Measurements from ENCODE around the gene ACP7.
"Not testable (repeated sequence)": the region's sequence is repeated elsewhere in the genome, so short reads cannot be mapped to it uniquely, and the experiment has no call there.

Gene ACP7

DNA sequence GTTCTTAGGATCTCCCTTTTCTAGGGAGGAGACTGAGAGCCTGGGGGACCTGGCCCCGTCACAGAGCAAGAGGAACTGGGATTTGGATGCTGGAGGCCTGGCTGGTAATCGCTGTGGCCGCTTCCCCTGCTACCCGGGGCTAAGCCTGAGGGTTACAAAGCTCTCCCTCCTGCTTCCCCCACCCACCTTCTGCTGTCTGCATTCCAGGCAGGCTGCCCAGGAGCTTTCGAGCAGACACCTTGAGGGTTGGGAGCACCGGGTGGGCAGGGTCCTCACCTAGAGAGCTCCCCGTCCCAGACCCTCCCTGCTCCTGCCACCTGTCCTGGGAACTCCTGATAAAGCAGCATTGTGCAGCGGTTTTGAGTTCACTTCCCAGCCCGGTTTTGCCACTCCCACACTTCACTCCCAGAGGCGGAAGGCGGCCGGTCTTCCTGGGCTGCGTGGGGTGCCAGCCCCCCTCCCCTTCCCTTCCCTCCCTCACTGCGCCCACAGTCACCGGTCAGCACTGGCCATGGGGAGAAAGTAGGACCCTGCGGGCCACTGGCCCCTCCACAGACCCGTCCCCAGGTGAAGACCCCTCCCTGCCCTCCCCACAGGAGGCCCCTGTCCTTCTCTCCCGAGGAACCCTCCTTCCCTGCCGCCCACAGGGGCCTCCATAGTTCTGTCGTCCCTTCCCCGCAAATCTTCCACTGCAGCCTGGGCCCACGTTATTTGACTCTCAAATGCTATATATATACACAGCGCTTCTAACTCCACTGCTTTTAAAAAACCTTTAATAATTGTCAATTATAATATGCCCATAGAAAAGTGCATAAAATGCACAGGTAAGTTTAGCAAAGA is 49.5 kb downstream of the ACP7 start:
- DNase-seq, result no peak

DNA sequence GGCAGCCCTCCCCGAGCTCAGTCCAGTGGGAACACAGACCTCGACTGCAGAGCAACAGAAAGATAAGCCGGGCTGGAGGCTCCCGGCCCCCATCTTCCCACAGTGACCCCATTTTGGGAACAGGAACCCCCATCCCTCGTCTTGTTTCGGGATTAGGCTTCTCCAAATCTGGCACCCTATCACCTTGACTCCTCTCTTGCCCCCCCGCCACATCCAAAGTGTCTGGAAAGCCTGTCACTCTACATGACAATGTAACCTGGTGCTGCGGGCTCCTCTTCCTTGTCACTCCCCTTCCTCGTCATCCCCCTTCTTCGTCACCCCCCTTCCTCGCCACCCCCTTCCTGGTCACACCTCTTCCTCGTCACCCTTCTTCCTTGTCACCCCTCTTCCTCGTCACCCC is 51.5 kb downstream of the ACP7 start:
- no peak for DNase-seq

DNA sequence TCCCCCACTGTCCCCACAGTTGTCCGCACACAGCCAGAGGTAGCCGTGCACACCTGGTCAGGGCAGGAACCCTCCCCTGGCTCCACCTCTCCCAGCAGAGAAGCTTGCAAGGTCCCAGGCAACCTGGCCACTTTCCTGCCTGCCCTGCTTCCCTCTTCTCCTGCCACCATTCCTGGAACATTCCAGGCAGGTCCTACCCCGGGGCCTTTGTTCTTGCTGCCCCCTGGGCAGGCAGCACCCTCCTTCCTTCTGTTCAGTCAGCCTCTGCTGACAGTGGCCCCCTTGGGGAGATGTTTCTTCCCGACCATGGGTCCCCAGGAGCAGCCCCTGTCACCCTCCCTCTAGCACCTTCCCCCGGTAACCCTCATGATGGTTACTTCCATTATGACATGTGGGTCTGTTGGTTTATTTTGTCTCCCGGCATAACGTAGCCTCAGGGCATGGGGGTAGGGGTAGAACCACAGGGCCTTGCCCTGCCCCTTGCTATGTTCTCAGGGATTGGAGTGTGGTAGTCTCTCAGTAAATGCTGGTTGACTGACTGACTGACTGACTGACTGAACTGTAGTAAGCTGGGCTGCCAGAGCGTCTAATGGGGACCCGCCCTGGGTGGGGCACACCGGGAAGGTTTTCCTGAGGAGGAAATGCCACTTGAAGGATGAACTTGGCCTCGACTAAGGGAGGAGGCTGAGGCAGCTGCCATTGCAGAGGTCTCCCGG is 52.2 kb downstream of the ACP7 start:
- no peak for DNase-seq

DNA sequence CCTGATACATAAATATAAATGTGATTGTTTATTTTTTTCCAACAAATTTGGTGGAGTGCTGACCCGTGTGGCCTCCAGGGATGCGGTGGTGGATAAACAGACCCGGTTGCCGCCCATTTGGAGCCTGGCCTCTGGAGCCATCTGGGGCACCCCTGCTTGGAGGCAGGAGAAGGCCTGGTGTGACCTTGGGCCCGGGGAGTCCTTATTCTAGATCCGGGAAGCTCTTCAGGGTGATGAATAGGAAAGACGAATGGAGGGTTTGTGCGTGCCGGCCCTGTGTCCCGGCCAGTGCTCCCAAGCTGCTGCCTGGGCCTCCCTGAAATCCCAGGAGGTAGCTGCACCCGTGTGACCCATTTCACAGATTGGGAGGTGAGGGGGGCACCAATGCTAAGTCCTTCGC is 53.0 kb downstream of the ACP7 start:
- DNase-seq, result no peak

DNA sequence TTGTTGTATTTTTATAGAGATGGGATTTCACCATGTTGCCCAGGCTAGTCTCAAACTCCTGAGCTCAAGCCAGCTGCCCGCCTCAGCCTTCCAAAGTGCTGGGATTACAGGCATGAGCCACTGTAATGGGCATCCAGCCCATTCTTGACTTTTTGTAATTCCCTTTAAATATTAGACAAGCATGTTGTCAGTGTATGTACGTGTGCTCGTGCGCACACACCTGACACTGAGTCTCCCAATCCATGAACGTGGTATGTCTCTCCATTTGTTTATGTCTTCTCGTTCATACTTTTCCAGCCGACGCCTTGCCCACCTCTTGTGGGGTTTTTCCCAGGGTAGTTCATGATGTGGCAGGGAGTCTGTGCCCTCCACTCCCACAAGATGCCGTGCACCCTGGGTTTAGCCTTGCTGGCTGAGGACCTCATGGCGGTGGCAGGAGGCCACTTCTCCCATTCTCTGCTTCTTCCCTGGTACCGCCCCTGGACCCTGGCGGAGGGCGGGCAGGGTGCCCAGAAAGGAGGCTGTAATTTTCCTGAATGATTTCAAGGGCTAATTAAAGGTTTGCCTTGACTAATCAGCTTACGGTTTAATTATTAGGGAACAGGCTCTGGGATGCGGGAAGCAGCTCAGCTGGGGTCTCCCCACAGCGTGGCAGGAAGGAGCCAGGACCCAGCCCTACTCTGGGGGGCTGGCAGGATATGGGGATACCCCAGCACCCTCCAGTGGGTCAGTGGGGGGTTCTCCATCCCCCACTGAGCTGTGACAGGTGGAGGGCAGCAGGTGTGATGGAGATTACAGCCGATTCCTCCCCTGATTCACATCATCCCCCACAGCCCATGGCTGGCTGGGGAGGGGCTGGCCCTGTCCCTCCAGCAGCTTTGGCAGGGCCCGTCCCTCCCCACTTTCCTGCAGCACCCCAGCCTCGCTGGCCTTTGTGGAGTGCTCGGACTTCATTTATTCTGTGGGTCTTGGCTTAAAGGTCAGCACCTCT is 54.3 kb downstream of the ACP7 start:
- no peak for DNase-seq

DNA sequence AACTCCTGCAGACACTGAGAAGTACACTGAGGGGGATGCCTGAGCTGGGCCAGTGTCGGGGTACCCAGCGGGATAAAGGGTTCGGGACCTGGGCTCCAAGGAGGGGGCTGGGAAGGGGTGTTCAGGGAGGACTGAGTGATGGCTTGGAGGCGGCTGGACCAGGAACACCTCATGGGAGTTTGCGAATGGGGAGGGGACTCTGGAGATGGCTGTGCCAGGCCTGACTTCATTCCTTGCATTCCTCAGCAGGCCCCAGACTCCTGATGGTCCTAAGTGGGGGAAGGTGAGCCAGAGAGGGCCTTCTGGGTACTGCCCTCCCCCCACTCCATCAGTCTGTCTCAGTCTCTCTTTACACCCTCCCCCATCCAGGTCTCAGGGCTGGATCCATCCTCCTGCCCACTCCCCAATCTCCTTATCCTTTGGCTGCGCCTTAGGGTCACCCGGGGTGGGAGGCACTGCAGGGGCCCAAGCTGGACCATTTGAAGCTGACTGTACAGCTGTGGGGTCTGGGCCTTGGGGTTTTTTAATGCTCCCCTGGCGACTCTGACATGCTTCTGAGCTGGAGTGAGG is 55.2 kb downstream of the ACP7 start:
- DNase-seq, result no peak

DNA sequence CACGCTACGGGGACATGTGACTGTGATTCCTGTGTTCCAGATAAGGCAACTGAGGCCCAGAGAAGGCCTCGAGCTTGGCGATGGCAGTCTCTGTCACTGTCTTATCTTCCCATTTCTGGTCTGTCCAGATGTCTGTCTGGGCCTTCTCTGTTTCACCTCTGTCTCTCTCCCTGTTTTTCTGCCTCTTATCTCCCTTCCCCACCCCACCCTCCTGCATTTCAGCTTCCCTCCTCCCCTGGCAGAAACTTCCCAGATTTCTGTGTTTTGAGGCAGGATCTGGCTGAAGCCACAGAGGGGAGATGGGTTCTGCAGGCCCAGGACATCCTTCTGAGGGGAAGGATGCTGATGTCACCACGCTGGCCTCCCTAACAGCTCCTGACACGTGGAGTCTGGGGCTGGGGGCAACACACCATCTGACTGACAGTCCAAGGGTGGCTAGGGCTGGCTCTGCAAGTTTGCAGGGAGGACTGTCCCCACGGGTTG is 55.8 kb downstream of the ACP7 start:
- no peak for DNase-seq

DNA sequence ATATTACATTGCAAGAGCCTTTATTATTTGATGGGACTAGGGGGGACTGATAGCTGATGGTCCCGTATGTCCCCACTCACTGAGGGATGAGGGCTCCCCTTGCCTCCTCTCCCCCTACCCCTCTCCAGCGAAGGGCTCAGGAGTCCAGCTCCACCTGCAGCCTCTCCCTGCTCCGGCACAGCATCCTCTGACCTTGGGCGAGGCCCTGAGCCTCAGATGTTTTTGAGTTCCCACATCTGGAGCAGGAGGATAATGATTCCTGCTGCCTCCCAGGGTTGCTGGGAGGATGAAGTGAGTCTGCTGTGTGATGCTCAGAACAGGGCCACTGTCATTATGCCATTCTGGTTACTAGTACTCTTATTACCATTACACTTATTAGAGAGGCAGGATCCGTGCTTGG is 56.4 kb downstream of the ACP7 start:
- DNase-seq, result no peak

DNA sequence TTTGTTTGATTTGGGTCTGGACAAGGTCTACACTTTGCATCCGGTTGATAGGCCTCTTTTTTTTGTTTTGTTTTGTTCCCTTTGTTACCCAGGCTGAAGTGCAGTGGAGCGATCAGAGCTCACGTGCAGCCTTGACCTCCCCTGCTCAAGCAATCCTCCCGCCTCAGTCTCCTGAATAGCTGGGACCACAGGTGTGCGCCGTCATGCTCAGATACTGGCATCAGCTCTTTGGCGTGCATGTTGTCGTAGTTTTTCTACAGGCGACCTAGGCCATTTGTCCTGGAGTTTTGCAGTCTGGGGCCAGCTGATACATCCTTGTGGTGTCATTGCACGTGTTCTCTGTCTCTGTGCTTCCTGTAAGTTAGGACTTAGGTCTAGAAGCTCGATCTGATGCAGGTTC is 57.8 kb downstream of the ACP7 start:
- DNase-seq, result no peak

DNA sequence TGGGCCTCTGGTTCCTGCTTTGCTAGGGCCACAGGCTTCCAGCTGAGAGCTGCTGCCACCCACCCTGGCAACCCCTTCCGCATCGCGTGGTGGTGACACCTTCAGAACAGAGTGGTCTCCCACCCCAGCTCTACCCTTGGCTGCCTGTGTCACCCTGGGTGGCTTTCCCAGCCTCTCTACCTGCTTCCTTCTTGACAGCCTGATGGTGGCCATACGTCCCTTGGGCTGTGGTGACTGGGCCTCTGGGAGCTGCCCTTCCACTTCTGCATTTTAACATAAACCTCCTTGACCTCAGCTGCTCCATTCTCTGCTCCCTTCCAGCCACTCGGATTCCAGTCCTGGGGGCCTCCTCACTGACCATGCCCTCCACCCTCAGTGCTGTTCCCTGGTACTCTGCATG is 58.5 kb downstream of the ACP7 start:
- no peak for DNase-seq

DNA sequence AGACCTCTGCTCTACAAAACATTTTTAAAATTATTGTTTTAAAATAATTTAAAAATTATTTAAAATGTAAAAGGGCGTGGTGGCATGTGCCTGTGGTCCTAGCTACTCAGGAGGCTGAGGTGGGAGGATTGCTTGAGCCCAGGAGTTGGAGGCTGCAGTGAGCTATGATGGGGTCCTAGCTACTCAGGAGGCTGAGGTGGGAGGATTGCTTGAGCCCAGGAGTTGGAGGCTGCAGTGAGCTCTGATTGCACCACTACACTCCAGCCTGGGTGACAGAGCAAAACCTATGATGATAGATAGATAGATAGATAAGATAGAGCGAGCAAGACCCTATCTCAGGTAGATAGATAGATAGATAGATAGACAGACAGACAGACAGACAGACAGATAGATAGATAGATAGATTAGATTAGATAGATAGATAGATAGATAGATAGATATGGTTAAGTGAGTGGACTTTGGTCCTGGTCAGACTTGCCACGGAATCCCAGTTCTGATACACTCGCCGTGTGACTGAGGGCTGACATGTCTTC is 59.7 kb downstream of the ACP7 start:
- not testable (repeated sequence) for DNase-seq

DNA sequence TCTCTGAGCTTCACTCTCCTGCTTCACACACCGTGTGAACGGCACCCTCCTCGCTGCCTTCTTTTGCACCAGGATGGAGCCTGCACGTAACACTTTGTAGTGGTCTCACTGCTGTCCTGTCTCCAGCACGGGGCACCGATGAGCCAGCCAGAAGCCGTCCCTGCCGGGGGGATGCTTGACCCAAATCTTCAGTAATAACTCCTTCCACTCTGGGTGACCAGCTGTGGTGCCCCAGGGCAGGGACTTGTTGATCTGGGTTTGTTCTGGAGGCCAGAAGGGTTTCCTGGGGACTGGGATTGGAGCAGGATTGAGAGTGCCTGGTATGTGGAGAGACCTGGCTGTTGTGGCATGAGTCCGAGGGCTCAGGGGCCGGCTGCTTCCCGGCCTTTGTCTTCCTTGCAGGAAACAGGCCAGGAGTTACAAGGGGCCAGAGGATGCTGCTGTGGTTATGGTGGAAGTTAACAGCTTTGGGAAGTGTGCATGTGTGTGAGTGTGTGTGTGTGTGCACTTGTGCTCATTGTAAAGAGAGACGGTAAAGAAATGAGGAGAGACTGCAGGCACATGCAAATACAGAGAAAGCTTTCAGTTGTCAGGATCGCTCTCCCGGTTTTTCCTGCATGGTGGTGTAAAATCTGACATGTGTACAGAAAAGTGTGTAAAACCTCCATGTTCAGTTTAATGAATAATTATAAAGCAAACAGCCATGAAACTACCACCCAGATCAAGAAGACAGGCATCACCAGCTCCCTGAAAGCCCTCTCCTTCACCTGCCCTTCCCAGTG is 60.3 kb downstream of the ACP7 start:
- DNase-seq, result no peak

DNA sequence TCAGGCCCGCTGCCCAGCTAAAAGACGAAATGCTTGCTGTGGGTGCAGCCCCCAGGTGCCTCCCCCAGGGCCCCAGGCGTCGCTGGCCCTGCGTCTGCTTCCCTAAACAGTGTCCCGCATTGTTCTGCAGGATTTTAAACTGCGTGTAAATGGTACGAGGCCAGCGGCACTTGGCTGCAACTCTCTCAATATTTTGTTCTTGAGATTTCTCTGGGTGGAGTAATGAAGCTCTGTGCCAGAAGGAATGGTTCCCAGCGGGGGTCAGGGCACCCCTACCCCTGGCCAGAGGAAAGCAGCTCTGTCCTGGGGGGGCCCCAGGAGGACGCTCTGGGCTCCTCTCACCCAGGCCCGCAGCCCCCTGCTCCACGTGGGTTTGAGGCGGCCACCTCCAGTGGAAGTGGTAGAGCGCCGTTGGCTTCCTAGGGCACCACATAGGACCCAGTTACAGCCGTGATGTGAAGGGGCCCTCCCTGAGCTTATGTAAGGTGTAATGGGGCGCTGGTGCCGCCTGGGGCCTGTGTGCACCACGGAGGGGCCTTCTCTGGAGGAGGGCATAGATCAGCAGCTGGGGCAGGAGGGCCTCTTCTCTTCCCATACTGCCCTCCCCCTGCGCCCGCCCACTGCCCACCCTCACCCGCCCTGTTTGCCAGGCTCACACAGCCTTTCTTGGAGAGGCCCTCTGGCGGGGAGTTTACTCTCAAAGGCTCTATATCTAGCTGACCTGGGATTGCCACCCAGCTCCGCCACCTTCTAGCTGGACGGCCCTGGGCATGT is 61.2 kb downstream of the ACP7 start:
- DNase-seq, result no peak

DNA sequence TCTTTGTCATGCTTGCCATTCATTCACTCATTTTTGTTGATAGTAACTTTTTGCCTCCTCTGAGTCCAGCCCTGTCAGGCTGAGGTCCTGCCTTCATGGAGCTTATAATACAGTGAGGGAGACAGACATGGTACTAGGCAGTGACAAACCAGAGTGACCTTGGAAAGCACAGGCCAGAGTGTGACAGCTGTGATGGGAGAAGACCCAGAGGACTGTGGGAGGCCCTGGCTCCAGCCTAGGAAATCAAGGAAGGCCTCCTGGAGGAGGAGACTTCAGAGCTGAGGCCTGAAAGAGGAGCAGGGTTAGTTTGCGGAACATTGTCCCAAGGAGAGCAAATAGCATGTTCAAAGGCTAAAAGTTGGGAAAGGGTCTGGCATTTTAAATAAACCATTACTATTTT is 61.9 kb downstream of the ACP7 start:
- no peak for DNase-seq

DNA sequence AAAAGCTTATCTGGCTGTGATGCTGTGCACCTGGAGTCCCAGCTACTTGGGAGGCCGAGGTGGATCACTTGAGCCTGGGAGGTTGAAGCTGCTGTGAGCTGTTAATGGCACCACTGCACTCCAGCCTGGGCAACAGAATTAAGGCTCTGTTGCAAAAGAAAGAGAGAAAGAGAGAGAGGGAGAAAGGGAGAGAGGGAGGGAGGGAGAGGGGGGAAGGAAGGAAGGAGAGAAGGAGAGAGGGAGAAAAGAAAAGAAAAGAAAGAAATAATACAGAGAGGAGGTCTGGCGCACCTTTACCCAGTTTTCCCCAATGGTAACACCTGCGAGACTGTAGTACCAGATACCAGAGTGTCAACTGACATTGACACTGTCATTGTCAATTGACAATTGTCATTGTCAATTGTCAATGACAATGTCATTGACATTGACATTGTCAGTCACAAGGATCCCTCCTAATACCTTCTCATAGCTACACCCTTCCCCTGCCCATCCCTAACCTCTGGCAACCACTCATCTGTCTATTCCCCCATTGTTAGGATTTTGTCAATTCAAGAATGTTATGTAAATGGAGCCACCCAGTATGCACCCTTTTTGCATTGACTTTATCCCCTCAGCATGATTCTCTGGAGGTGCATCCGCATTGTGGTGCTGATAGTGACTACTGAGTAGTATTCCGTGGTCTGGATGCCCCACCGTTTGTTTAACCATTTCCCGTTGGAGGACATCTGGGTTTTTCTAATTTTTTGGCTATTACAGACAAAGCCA is 62.7 kb downstream of the ACP7 start:
- DNase-seq, result no peak

DNA sequence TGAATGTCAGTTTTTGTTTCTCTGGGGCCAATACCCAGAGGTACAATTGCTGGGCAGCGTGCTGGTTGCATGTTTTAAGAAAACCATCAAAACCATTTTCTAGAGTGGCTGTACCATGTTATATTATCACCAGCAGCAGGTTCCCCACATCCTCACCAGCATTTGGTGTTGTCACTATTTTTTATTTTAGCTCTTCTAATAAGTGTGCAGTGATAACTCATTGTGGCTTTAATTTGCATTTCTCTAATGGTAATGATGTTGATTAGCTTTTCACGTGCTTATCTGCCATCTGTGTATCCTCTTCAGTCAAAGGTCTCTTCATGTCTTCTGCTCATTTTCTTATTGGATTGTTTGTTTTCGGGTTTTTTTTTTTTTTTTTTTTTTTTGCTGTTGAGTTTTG is 63.3 kb downstream of the ACP7 start:
- DNase-seq, result no peak

DNA sequence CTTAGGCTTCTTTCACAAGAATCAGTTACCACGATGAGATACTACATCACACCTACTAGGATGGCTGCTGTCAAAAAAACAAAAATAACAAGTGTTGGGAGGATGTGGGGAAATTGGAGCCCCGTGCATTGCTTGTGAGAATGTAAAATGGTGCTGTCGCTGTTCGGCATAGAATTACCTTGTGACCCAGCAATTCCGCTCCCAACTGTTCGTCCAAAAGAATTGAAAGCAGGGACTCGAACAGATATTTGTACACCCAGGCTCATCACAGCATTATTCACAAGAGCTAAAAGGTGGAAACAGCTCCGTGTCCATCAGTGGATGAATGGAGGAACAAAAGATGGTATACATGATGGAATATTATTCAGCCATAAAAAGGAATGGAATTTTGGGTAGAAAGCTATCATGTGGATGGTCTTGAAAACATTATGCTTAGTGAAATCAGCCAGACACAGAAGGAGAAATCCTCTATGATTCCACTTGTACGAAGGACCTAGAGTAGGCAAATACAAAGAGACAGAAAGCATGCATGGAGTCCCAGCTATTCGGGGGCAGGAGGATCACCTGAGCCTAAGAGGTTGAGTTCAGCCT is 64.9 kb downstream of the ACP7 start:
- no peak for DNase-seq

DNA sequence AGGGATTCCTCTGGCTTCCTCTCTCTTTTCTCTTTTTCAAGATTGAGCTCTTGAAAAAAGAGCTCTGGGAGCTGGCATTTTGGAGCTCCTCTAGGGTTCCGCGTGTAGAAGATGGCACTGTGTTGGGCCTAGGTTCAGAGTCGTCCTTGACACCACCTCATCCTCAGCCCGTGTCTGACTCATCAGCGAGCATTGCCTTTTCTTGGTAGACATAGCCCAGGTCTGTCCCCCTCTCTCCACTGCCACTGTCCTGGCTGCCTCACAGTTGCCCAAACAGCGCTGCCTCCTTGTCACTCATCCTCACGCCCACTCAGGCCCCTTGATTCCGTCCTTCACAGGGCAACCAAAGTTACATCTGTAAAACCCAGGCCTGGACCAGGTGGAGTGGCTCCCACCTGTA is 66.1 kb downstream of the ACP7 start:
- DNase-seq, result no peak

DNA sequence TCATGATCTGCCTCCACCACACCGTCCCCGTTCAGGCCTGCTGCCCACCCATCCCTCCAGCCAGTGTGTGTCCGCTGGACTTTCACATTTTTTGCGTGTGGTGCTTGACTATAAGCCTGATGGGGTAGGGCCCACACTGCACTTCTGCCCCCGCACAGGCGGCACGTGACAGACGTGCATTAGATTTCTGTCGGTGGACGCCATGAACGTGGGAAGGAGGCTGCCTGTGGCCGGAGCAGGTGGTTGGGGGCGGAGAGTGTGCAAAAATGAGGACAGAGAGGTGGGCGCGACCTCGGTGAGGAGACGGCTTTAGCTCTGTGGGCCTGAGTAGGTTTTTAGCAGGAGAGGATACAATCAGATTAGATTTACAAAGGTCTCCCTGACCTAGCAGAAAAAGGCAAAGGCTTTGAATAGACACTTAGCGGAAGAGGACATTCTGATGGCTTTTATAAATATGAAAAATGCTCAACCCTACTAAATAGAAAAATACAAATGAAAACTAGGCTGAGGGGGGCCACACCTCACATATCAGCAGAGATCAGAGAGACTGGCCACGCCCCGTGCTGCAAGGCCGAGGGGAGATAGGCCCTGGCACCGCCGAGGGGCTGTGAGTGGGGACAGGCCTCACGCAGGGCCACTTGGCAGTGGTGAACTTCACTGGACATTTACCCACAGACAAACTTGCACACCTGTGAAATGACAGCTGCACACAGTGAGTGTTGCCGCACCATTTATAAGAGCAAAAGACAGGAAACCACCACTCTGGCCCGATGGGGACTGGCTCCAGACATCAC is 66.8 kb downstream of the ACP7 start:
- no peak for DNase-seq
